Type B pancreatic cell (in vitro differentiated cells): ENCODE data around the gene ADGRV1. TPM values are rescaled to one million over a fixed set of nuclear protein-coding genes. Genes with fewer than 3 reads are reported as not detected.

Source experiments
- DNase-seq: peaks from one replicate; pipeline ENCODE4 v3.0.0; 2021; ENCODE audit warnings: mixed read lengths; ENCODE audit not compliant: unreplicated experiment; ENCODE audit errors: extremely low spot score
- H3K27ac Mint-ChIP-seq: 2 replicates; pipeline ENCODE4 v1.8.0; 2021; ENCODE audit warnings: mild to moderate bottlenecking, mixed read lengths
- H3K27me3 Mint-ChIP-seq: 2 replicates; pipeline ENCODE4 v1.8.0; 2021; ENCODE audit warnings: mixed read lengths
- H3K36me3 Mint-ChIP-seq: 2 replicates; pipeline ENCODE4 v1.8.0; 2021; ENCODE audit warnings: mixed read lengths
- H3K4me1 Mint-ChIP-seq: one replicate; pipeline ENCODE4 v1.8.0; 2021; ENCODE audit warnings: mixed read lengths; ENCODE audit not compliant: unreplicated experiment
- H3K4me3 Mint-ChIP-seq: 2 replicates; pipeline ENCODE4 v1.8.0; 2021; ENCODE audit warnings: mild to moderate bottlenecking, mixed read lengths
- H3K9me3 Mint-ChIP-seq: 2 replicates; pipeline ENCODE4 v1.8.0; 2021; ENCODE audit warnings: mixed read lengths
- CTCF ChIP-seq: fragments of 200-600 bp; sonication (generic); conservative IDR thresholded peaks from 2 replicates; pipeline ENCODE4 v1.5.0; 2021; ENCODE audit warnings: antibody characterized with exemption, mild to moderate bottlenecking
- total RNA-seq: library from RNA; stranded (reverse); gene quantifications from 2 replicates; pipeline ENCODE4 v1.2.1, GENCODE V29; 2021; ENCODE audit warnings: low replicate concordance

Gene ADGRV1
- total RNA-seq, 1 donor from 2014 or later, result 29.5 TPM

GRCh38 chr5:91016322-91016721 is 457.7 kb downstream of the ADGRV1 start:
- DNase-seq, result no peak
- no peak overlapping the region for H3K4me3 Mint-ChIP-seq
- peaks cover 4% of the 10 kb centered on the region for H3K4me1 Mint-ChIP-seq
- peaks cover 5% of the 10 kb centered on the region for H3K36me3 Mint-ChIP-seq
- H3K27ac Mint-ChIP-seq, result no peak overlapping the region
- H3K9me3 Mint-ChIP-seq, result peaks cover 9% of the 10 kb centered on the region
- no peaks in the 10 kb centered on the region for H3K27me3 Mint-ChIP-seq
- no peak for TF ChIP-seq CTCF

DNA sequence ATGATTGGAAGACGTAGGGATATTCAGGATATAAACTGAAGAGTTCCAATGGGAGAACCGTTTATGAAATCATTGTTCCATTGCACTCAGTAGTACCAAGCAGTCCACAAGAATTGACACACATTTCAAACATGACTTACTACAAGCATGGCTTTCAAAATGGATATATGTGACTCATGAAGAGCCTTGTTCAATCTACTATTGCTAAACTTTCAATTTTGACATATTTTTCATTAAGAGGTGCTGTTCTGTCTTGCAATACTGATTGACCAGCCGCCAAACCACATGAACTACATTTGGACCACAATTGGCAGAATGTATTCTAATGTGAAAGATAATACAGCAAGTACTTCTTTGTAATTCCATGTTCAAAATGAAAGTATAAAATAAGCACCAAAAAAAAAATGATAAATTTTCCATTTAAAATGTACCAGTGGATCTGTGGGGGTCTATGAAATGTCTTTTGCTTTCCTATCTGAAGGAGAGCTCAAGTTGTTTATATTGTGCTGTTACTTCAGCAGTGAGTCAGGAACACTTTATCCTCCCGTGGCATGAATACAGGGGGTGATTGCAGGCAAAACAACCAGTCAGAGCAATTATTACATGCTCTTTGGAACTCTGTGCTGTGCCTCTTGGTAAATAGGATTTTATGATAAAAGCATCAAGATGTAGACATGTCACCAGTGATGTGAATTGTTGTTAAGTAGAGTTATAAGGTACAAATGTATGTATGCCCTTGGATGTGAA is 458.5 kb downstream of the ADGRV1 start:
- no peak for DNase-seq

DNA sequence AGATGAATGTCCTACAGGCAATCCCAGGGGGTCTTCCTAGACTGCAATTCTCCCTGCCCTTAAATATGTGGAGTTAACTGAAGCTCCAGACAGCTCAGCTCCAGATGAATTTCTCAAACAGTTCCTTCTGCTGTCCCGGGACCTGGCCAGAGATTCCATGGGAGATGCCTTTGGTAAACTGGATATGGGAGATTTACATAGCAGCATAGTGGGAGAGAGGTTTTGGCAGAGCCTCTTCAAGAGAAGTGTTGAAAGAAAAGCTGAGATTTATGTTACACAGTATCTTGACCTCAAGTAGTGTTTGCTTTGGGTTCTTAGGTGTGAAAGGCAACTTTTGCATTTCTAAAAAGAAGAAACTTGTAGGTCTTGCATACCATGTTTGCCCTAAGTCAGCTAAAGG is 459.6 kb downstream of the ADGRV1 start:
- peaks cover 4% of the 10 kb centered on the region for H3K4me1 Mint-ChIP-seq
- H3K36me3 Mint-ChIP-seq, result peaks cover 5% of the 10 kb centered on the region
- no peaks in the 10 kb centered on the region for H3K27me3 Mint-ChIP-seq
- DNase-seq, result no peak
- no peak overlapping the region for H3K4me3 Mint-ChIP-seq
- no peak for TF ChIP-seq CTCF
- H3K9me3 Mint-ChIP-seq, result peaks cover 9% of the 10 kb centered on the region
- no peak overlapping the region for H3K27ac Mint-ChIP-seq

More for the DNA sequence above, 458.5 kb downstream of the ADGRV1 start:
- Mint-ChIP-seq H3K4me3 (no peak overlapping the region), H3K9me3 (peaks cover 9% of the 10 kb centered on the region), H3K4me1 (peaks cover 4% of the 10 kb centered on the region), H3K27ac (no peak overlapping the region), H3K27me3 (no peaks in the 10 kb centered on the region), H3K36me3 (peaks cover 5% of the 10 kb centered on the region)
- no peak for TF ChIP-seq CTCF

- no peak overlapping the region for H3K4me3 Mint-ChIP-seq
- H3K27ac Mint-ChIP-seq, result no peak overlapping the region
- H3K27me3 Mint-ChIP-seq, result no peaks in the 10 kb centered on the region
- TF ChIP-seq CTCF, result no peak
- peaks cover 5% of the 10 kb centered on the region for H3K36me3 Mint-ChIP-seq
- peaks cover 4% of the 10 kb centered on the region for H3K4me1 Mint-ChIP-seq
- no peak for DNase-seq
- H3K9me3 Mint-ChIP-seq, result peaks cover 9% of the 10 kb centered on the region
Observed at GRCh38 chr5:91018712-91019371, 460.2 kb downstream of the ADGRV1 start.

GRCh38 chr5:91020065-91020800 is 461.6 kb downstream of the ADGRV1 start:
- H3K4me1 Mint-ChIP-seq, result peaks cover 14% of the 10 kb centered on the region
- H3K36me3 Mint-ChIP-seq, result peaks cover under 1% of the 10 kb centered on the region
- DNase-seq, result no peak
- H3K9me3 Mint-ChIP-seq, result peaks cover under 1% of the 10 kb centered on the region
- no peak overlapping the region for H3K4me3 Mint-ChIP-seq
- no peak overlapping the region for H3K27ac Mint-ChIP-seq
- no peak for TF ChIP-seq CTCF
- H3K27me3 Mint-ChIP-seq, result no peaks in the 10 kb centered on the region
